Measurements from ENCODE around the gene ADRB2.
A peak's percentile ranks its signal among the peaks of the same experiment; 100 is the strongest.

ADRB2 gene

DNA sequence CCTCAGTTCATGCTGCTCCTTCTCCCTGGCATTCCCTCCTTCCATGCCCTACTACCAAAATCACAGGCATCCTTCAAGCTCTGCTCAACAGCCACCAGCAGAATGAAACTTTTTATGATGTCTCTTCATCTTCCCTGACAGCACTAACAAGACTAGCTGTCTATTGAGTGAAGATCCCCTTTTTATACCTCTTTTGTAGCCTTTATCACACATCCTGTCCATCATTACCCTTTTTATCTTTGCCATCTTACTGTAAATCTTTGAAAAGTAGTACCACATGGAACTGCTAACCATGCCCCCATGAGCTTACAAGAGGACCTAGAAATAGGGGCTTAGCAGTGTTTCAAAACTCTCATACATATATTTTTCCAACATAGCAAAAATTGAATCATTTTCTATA is 10.8 kb upstream of the ADRB2 start:
- Mint-ChIP-seq H3K4me3 (no peak overlapping the region), H3K27ac (no peak overlapping the region), H3K9me3 (no peaks in the 10 kb centered on the region), H3K36me3 (ENCODE audit: low read depth) (no peaks in the 10 kb centered on the region), H3K4me1 (ENCODE audit: low read depth) (peaks cover 25% of the 10 kb centered on the region), H3K27me3 (no peaks in the 10 kb centered on the region)

GRCh38 chr5:148816357-148816756 is 10.1 kb upstream of the ADRB2 start:
- no peaks in the 10 kb centered on the region for H3K9me3 Mint-ChIP-seq
- H3K27ac Mint-ChIP-seq, result no peak overlapping the region
- peaks cover 22% of the 10 kb centered on the region for H3K4me1 Mint-ChIP-seq (ENCODE audit: low read depth)
- no peak overlapping the region for H3K4me3 Mint-ChIP-seq
- no peaks in the 10 kb centered on the region for H3K36me3 Mint-ChIP-seq (ENCODE audit: low read depth)
- H3K27me3 Mint-ChIP-seq, result no peaks in the 10 kb centered on the region

GRCh38 chr5:148816782-148817181 is 9.6 kb upstream of the ADRB2 start:
- no peaks in the 10 kb centered on the region for H3K27me3 Mint-ChIP-seq
- H3K4me3 Mint-ChIP-seq, result no peak overlapping the region
- no peak overlapping the region for H3K27ac Mint-ChIP-seq
- H3K9me3 Mint-ChIP-seq, result no peaks in the 10 kb centered on the region
- H3K36me3 Mint-ChIP-seq (ENCODE audit: low read depth), result no peaks in the 10 kb centered on the region
- H3K4me1 Mint-ChIP-seq (ENCODE audit: low read depth), result peaks cover 17% of the 10 kb centered on the region

GRCh38 chr5:148817606-148818005 is 8.8 kb upstream of the ADRB2 start:
- peaks cover 14% of the 10 kb centered on the region for H3K4me1 Mint-ChIP-seq (ENCODE audit: low read depth)
- peak overlapping the region; percentile 12 for H3K27ac Mint-ChIP-seq
- no peak overlapping the region for H3K4me3 Mint-ChIP-seq
- H3K9me3 Mint-ChIP-seq, result no peaks in the 10 kb centered on the region
- H3K36me3 Mint-ChIP-seq (ENCODE audit: low read depth), result no peaks in the 10 kb centered on the region
- H3K27me3 Mint-ChIP-seq, result no peaks in the 10 kb centered on the region

DNA sequence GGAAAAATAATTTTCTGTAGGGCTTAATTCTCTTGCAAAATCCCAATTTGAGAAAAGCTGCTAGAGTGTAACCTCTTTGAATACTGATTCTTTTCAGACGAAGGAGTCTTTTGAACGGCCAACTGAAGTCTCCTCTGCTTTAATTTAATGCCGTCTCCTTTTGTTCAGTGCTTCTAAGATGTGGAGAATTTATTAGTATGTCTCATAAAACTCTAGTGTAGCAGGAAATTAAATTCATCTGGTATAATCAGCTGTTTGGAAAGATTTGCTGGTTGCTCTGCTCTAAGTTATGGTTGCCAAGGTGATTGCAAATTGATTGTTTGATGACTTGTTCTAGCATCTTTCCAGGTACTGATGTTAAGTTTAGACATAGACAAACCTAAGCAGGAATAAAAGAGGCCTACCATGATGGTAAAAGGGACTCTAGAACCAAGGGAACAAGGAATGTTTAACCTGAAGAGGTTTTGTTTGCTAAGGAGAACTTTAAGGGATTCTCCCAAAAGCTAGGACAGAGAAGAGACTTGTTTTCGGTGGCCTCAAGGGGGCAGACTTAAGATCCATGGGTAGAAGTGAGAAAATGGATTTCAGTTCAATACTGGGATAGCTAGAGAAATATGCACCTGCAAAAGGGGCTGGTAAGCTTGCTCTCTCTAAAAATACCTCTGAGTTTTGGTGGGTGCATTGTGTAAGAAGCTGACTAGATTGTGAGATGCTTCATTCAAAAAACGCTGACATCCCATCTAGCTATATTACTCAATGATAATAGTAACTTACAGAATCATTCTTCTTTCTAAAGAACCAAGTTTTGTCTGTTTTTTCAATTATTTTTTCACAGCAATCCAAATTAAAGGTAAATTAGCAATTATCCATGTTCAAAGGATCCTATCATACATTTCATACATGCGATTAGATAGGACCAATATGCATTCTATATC is 5.7 kb upstream of the ADRB2 start:
- Mint-ChIP-seq H3K36me3 (ENCODE audit: low read depth) (no peaks in the 10 kb centered on the region), H3K27me3 (peaks cover 15% of the 10 kb centered on the region), H3K27ac (no peak overlapping the region), H3K9me3 (no peaks in the 10 kb centered on the region), H3K4me1 (ENCODE audit: low read depth) (peaks cover 25% of the 10 kb centered on the region), H3K4me3 (no peak overlapping the region)

DNA sequence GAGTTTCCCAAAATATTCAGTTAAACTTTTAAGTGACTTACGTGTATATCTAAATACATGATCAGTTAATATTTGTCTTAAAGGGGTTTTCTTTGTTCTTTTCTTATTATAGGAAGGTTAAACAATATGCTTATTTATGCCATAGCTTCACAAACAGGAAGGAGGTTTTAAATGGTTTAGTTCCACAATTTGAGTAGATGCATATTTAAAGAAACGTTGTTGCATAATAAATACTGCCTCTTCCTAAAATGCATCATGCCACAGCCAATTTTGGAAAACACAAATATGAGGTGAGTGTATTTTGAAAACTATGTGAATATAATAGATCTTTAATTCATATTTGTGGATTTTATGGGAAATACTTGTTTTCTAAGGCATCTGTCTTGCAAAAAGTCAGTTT is 2.5 kb upstream of the ADRB2 start:
- no peak overlapping the region for H3K27ac Mint-ChIP-seq
- peaks cover 37% of the 10 kb centered on the region for H3K4me1 Mint-ChIP-seq (ENCODE audit: low read depth)
- H3K27me3 Mint-ChIP-seq, result peaks cover 18% of the 10 kb centered on the region
- H3K36me3 Mint-ChIP-seq (ENCODE audit: low read depth), result no peaks in the 10 kb centered on the region
- H3K4me3 Mint-ChIP-seq, result no peak overlapping the region
- no peaks in the 10 kb centered on the region for H3K9me3 Mint-ChIP-seq

- Mint-ChIP-seq H3K9me3 (no peaks in the 10 kb centered on the region), H3K4me1 (ENCODE audit: low read depth) (peaks cover 52% of the 10 kb centered on the region), H3K36me3 (ENCODE audit: low read depth) (no peaks in the 10 kb centered on the region), H3K4me3 (peak overlapping the region; percentile 90), H3K27me3 (peaks cover 18% of the 10 kb centered on the region), H3K27ac (peak overlapping the region; percentile 56)
Measured at GRCh38 chr5:148825716-148826052, 727 bp upstream of the ADRB2 start.

- H3K4me3 Mint-ChIP-seq, result peak overlapping the region; percentile 90
- H3K27ac Mint-ChIP-seq, result no peak overlapping the region
- no peaks in the 10 kb centered on the region for H3K36me3 Mint-ChIP-seq (ENCODE audit: low read depth)
- no peaks in the 10 kb centered on the region for H3K9me3 Mint-ChIP-seq
- peaks cover 59% of the 10 kb centered on the region for H3K4me1 Mint-ChIP-seq (ENCODE audit: low read depth)
- H3K27me3 Mint-ChIP-seq, result peaks cover 18% of the 10 kb centered on the region
Measured at GRCh38 chr5:148826739-148827070, 294 bp downstream of the ADRB2 start.

- Mint-ChIP-seq H3K36me3 (ENCODE audit: low read depth) (no peaks in the 10 kb centered on the region), H3K27ac (no peak overlapping the region), H3K4me3 (peak overlapping the region; percentile 90), H3K27me3 (peaks cover 18% of the 10 kb centered on the region), H3K4me1 (ENCODE audit: low read depth) (peaks cover 67% of the 10 kb centered on the region), H3K9me3 (no peaks in the 10 kb centered on the region)
Measured at GRCh38 chr5:148827723-148828122, 1.3 kb downstream of the ADRB2 start.

DNA sequence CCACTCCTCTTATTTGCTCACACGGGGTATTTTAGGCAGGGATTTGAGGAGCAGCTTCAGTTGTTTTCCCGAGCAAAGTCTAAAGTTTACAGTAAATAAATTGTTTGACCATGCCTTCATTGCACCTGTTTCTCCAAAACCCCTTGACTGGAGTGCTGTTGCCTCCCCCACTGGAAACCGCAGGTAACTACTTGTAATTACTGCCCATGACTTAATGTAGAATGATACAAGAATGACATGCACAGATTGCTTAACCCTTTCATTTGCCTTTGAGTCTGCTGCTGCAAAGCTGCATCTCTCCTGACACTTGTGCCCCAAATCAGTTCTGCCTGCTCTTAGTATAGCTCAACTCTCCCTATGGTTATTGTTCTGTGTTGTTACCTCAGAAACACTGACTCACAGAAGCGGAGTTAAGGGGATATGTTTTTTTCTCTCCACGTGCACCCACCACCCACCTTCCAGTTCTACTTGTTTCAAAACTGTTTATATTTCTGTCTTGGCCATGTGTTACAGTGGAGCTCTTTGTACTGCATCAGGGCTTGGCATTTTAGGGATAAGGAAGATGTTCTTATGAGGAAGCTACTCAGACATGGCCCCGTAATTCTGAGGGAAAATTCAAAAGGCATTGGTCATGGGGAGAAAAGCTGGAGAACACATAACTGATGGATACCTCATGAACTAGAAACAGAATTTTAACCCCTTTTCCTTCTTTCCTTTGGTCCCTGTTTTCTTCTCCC is 2.3 kb downstream of the ADRB2 start:
- H3K27ac Mint-ChIP-seq, result no peak overlapping the region
- H3K9me3 Mint-ChIP-seq, result no peaks in the 10 kb centered on the region
- H3K27me3 Mint-ChIP-seq, result peaks cover 18% of the 10 kb centered on the region
- no peaks in the 10 kb centered on the region for H3K36me3 Mint-ChIP-seq (ENCODE audit: low read depth)
- H3K4me1 Mint-ChIP-seq (ENCODE audit: low read depth), result peaks cover 72% of the 10 kb centered on the region
- H3K4me3 Mint-ChIP-seq, result peak overlapping the region; percentile 90

GRCh38 chr5:148829248-148829594 is 2.8 kb downstream of the ADRB2 start:
- H3K27ac Mint-ChIP-seq, result no peak overlapping the region
- H3K9me3 Mint-ChIP-seq, result no peaks in the 10 kb centered on the region
- no peaks in the 10 kb centered on the region for H3K36me3 Mint-ChIP-seq (ENCODE audit: low read depth)
- peaks cover 76% of the 10 kb centered on the region for H3K4me1 Mint-ChIP-seq (ENCODE audit: low read depth)
- H3K27me3 Mint-ChIP-seq, result peaks cover 18% of the 10 kb centered on the region
- H3K4me3 Mint-ChIP-seq, result peak overlapping the region; percentile 28

- peaks cover 80% of the 10 kb centered on the region for H3K4me1 Mint-ChIP-seq (ENCODE audit: low read depth)
Measured at GRCh38 chr5:148829734-148830133, 3.3 kb downstream of the ADRB2 start.

DNA sequence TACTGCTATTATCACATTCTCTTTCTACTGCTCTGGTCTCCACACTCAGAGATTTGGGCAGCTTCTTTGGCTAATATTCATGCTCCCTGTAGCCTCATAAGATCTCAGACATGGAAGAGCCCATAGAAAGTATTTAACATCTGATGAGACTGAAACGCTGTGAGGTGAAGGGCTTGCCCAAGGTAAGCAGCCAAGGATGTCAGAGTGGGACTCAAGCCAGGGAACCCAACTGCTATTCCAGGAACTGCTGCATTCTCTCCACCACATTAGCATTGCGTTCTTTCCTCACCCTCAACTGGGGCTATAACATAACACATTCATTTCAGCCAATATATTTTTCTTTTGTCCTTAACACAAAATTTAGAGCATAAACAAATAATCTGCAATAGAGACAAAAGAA is 3.8 kb downstream of the ADRB2 start:
- Mint-ChIP-seq H3K9me3 (no peaks in the 10 kb centered on the region), H3K4me1 (ENCODE audit: low read depth) (peaks cover 80% of the 10 kb centered on the region), H3K27me3 (peaks cover 9% of the 10 kb centered on the region), H3K36me3 (ENCODE audit: low read depth) (no peaks in the 10 kb centered on the region), H3K27ac (no peak overlapping the region), H3K4me3 (peak overlapping the region; percentile 28)

More at GRCh38 chr5:148829734-148830133, 3.3 kb downstream of the ADRB2 start:
- H3K4me3 Mint-ChIP-seq, result peak overlapping the region; percentile 28
- H3K9me3 Mint-ChIP-seq, result no peaks in the 10 kb centered on the region
- H3K27ac Mint-ChIP-seq, result no peak overlapping the region
- peaks cover 14% of the 10 kb centered on the region for H3K27me3 Mint-ChIP-seq
- H3K36me3 Mint-ChIP-seq (ENCODE audit: low read depth), result no peaks in the 10 kb centered on the region

DNA sequence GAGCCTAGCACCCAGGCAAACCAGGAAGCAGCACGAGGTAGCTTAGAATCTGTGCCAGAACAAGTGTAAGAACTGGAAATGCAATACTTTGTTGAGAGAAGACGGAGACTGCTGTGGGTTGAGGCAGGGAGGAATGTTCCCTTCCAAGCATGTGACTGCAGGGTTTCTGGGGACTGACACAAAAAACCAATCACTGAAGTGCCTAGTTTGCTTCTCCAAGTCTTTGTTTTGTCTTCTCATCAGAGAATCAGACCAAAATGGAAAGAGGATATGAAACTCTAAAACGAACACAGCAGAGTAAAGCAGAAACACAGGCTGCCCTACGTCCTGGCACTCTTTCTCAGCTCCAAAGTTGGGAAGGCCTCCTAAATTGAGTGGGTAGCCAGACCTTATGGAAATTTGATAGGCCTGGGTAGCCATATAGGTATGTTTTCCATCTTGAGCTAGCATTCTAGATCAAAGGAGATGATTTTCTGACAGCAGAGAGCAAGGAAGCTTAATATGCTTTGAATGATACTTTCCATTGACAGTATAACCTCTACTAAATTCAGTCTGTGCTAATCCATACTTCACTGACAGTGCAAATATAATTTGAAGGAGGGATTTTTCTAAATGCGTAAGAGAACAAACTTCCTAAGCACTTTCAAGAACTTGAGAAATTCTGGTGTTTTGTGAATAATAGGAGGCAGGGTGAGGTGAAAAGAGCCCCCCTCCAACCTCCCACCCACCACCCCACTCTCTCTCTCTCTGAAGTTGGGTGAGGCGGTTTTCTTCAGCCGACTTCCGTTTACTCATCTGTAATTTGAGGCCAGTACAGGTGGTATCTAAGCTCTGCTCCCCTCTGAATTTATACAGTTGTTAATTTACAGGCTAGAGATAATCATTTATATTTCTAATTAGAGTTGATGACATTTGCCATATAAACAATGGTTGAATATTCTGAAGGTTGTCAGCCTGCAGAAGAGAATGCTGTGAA is 5.5 kb downstream of the ADRB2 start:
- no peaks in the 10 kb centered on the region for H3K36me3 Mint-ChIP-seq (ENCODE audit: low read depth)

DNA sequence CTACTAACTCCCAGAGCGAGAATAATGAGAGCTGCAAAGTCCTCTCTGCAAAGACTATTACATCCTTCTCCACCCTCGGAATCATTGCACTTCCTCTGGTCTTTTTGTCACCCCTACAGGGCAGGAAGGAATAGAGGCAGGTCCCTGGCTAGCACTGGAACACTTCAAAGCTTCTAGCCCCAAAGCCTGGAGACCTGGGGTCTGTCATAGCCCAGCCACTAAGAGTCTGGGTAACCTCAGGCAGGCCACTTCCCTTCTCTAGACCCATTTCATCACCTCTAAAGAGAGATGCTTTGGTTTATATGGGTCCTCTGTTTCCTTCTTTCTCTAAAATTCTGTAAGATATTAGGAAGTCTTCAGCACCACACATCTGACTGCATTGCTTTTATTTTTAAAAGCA is 6.7 kb downstream of the ADRB2 start:
- H3K9me3 Mint-ChIP-seq, result no peaks in the 10 kb centered on the region
- H3K4me3 Mint-ChIP-seq, result no peak overlapping the region
- peaks cover 72% of the 10 kb centered on the region for H3K4me1 Mint-ChIP-seq (ENCODE audit: low read depth)
- H3K27ac Mint-ChIP-seq, result no peak overlapping the region
- no peaks in the 10 kb centered on the region for H3K27me3 Mint-ChIP-seq
- no peaks in the 10 kb centered on the region for H3K36me3 Mint-ChIP-seq (ENCODE audit: low read depth)

More for the DNA sequence above, 5.5 kb downstream of the ADRB2 start:
- no peak overlapping the region for H3K27ac Mint-ChIP-seq
- H3K27me3 Mint-ChIP-seq, result no peaks in the 10 kb centered on the region
- no peaks in the 10 kb centered on the region for H3K9me3 Mint-ChIP-seq
- H3K4me1 Mint-ChIP-seq (ENCODE audit: low read depth), result peaks cover 74% of the 10 kb centered on the region
- peak overlapping the region; percentile 2 for H3K4me3 Mint-ChIP-seq
